Endothelial cell (in vitro differentiated cells): ENCODE data around the gene RBM15. TPM values are rescaled to one million over a fixed set of nuclear protein-coding genes. Genes with fewer than 3 reads are reported as not detected.

Experiments used
- DNase-seq: peaks from one replicate; pipeline ENCODE4 v3.0.0; 2021; ENCODE audit warnings: low spot score
- H3K27ac Mint-ChIP-seq: one replicate; pipeline ENCODE4 v1.8.0; 2021; ENCODE audit warnings: mixed read lengths, inconsistent platforms; ENCODE audit not compliant: unreplicated experiment
- H3K27me3 Mint-ChIP-seq: one replicate; pipeline ENCODE4 v1.8.0; 2021; ENCODE audit warnings: mild to moderate bottlenecking, moderate library complexity, mixed read lengths, inconsistent platforms; ENCODE audit not compliant: unreplicated experiment
- H3K36me3 Mint-ChIP-seq: one replicate; pipeline ENCODE4 v1.8.0; 2021; ENCODE audit warnings: mild to moderate bottlenecking, low read depth, mixed read lengths, inconsistent platforms; ENCODE audit not compliant: unreplicated experiment
- H3K4me1 Mint-ChIP-seq: one replicate; pipeline ENCODE4 v1.8.0; 2021; ENCODE audit warnings: mild to moderate bottlenecking, mixed read lengths, inconsistent platforms; ENCODE audit not compliant: unreplicated experiment
- H3K4me3 Mint-ChIP-seq: one replicate; pipeline ENCODE4 v1.8.0; 2021; ENCODE audit warnings: mild to moderate bottlenecking, mixed read lengths, inconsistent platforms; ENCODE audit not compliant: unreplicated experiment
- H3K9me3 Mint-ChIP-seq: one replicate; pipeline ENCODE4 v1.8.0; 2021; ENCODE audit warnings: mixed read lengths, inconsistent platforms; ENCODE audit not compliant: unreplicated experiment
- total RNA-seq: library from RNA; stranded (reverse); fragmentation: NEBNext Ultra II Directional; extraction: Animal tissue kit (Norgen Biotek cat#: 25700); gene quantifications from one replicate; pipeline ENCODE4 v1.2.1, GENCODE V29; 2021; ENCODE audit not compliant: unreplicated experiment
- TF ChIP-seq, protein P1 (sequence below): fragments of 200-600 bp; sonication (generic); IDR thresholded peaks from one replicate; pipeline ENCODE4 v1.5.0; 2021; ENCODE audit warnings: antibody characterized with exemption; ENCODE audit not compliant: unreplicated experiment

Gene RBM15
- total RNA-seq, 1 donor from 2014 or later = 27.6 TPM

- peaks cover 26% of the 10 kb centered on the region for H3K4me1 Mint-ChIP-seq
- H3K9me3 Mint-ChIP-seq = no peaks in the 10 kb centered on the region
- H3K27ac Mint-ChIP-seq = no peak overlapping the region
- no peaks in the 10 kb centered on the region for H3K36me3 Mint-ChIP-seq
- H3K4me3 Mint-ChIP-seq = peak overlapping the region; percentile 35
- peaks cover 5% of the 10 kb centered on the region for H3K27me3 Mint-ChIP-seq
- TF ChIP-seq, protein P1, sequence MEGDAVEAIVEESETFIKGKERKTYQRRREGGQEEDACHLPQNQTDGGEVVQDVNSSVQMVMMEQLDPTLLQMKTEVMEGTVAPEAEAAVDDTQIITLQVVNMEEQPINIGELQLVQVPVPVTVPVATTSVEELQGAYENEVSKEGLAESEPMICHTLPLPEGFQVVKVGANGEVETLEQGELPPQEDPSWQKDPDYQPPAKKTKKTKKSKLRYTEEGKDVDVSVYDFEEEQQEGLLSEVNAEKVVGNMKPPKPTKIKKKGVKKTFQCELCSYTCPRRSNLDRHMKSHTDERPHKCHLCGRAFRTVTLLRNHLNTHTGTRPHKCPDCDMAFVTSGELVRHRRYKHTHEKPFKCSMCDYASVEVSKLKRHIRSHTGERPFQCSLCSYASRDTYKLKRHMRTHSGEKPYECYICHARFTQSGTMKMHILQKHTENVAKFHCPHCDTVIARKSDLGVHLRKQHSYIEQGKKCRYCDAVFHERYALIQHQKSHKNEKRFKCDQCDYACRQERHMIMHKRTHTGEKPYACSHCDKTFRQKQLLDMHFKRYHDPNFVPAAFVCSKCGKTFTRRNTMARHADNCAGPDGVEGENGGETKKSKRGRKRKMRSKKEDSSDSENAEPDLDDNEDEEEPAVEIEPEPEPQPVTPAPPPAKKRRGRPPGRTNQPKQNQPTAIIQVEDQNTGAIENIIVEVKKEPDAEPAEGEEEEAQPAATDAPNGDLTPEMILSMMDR = peak; percentile 86
- DNase-seq = peak; percentile 83
Observed at GRCh38 chr1:110312188-110313121, 26.7 kb upstream of the RBM15 start.

DNA sequence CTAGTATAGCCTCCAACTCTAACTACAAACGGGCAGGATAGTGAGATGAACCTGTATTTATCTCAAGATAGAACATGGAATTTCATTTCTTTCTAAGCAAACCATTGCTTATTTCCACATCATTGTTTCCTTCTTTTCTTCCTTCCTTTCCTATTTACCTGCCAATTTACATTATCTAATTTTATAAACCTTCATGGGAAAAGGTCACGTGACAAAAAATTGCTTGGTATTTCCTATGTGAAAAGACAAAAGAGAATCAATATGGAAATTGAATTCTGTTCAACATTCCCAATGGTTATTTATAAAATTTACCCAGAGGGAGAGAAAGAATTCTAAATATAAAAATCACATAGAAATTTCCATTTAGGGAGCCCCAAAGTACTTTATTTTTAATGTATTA, 22.4 kb upstream of the RBM15 start:
- no peaks in the 10 kb centered on the region for H3K36me3 Mint-ChIP-seq
- no peak overlapping the region for H3K27ac Mint-ChIP-seq

DNA sequence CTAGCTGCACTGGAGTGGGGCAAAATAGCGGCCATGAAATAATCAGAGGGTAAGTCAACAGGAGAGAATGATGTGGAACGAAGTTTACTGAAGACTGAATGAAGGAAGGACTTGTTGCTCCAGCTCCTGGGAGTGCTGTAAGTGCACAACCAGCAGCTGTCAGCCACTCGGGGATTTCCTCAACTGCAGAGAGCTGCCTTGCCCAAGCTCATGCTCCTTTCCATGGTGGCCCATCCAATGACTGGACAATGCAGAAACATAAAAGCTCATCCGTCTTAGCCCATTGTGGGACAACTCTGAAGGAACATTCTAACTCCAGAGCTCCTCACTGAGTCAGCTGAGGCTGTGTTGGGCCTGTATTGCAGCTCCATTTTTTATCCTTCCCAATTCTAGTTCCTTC, 21.1 kb upstream of the RBM15 start:
- Mint-ChIP-seq H3K9me3 (no peaks in the 10 kb centered on the region), H3K4me1 (peaks cover 8% of the 10 kb centered on the region), H3K27ac (no peak overlapping the region), H3K27me3 (peaks cover 1% of the 10 kb centered on the region), H3K4me3 (no peak overlapping the region), H3K36me3 (no peaks in the 10 kb centered on the region)
- TF ChIP-seq, protein P1 = no peak
- no peak for DNase-seq

More for the DNA sequence above, 22.4 kb upstream of the RBM15 start:
- Mint-ChIP-seq H3K27me3 (peaks cover 4% of the 10 kb centered on the region), H3K9me3 (no peaks in the 10 kb centered on the region), H3K4me1 (peaks cover 19% of the 10 kb centered on the region), H3K4me3 (no peak overlapping the region)
- no peak for DNase-seq
- TF ChIP-seq, protein P1 = no peak

DNA sequence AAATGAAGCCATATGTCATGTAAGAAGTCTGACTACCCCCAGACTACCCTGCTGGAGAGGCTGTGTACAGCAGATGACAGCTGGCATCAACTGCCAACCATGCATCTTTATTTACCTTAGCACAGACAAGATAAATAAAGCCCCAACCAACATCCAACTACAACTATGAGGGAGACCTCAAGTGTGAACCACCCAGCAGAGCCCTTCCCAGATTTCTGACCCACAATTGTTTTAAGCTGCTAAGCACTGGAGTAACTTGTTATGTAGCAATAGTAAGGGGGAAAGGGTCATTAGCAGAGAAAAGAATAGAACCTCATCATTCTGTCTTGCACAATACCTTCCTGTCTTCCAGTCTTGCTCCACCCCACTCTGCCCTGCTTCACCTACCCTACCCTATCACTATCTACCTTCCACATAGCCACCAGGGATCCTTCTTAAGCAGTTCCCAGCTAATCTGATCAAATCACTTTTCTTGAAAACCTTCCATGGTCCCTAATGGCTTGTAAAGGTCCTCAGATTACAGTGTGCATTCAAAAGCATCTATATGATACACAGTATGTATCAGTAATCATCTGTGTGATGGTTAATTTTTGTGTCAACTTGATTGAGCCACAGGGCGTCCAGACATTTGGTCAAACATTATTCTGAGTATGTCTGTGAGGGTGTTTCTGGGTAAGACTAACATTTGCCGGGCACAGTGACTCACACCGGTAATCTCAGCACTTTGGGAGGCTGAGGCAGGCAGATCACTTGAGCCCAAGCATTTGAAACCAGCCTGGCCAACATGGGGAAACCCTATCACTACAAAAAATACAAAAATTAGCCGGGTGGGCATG, 19.6 kb upstream of the RBM15 start:
- Mint-ChIP-seq H3K4me1 (peaks cover 4% of the 10 kb centered on the region), H3K27me3 (peaks cover 1% of the 10 kb centered on the region)
- no peak for DNase-seq

More for the DNA sequence above, 19.6 kb upstream of the RBM15 start:
- no peaks in the 10 kb centered on the region for H3K9me3 Mint-ChIP-seq
- peak overlapping the region; percentile 72 for H3K4me3 Mint-ChIP-seq
- no peaks in the 10 kb centered on the region for H3K36me3 Mint-ChIP-seq
- TF ChIP-seq, protein P1 = no peak
- no peak overlapping the region for H3K27ac Mint-ChIP-seq
